SK-N-SH treated with all-trans-retinoic acid at 6 μM for 48 hours (cell line): Measurements from ENCODE around the gene MIGA1.

Source experiments
- ATAC-seq: fragments of 200-7000 bp; cut with Tn5 transposase; 3 replicates; pipeline ENCODE4 v1.9.1; 2020; ENCODE audit warnings: mild to moderate bottlenecking, moderate library complexity
- ARNTL ChIP-seq: fragments of 450-650 bp; formaldehyde crosslinking; IDR thresholded peaks from 2 replicates; pipeline ENCODE4 v1.5.0; 2020; ENCODE audit warnings: low read depth, mild to moderate bottlenecking, moderate library complexity, borderline replicate concordance
- BACH2 ChIP-seq: fragments of 250-450 bp; sonication (Bioruptor Pico); IDR thresholded peaks from 2 replicates; pipeline ENCODE4 v1.9.0; 2021; ENCODE audit warnings: mild to moderate bottlenecking, borderline replicate concordance
- CREB5 ChIP-seq: fragments of 250-450 bp; sonication (Bioruptor Pico); IDR thresholded peaks from 2 replicates; pipeline ENCODE4 v1.5.1; 2020; ENCODE audit warnings: low read depth, mild to moderate bottlenecking, moderate library complexity
- CSDC2 ChIP-seq: fragments of 250-450 bp; sonication (Bioruptor Pico); IDR thresholded peaks from 2 replicates; pipeline ENCODE4 v1.5.0; 2020; ENCODE audit warnings: mild to moderate bottlenecking, moderate library complexity
- GLIS3 ChIP-seq: fragments of 250-450 bp; sonication (Bioruptor Pico); IDR thresholded peaks from 2 replicates; pipeline ENCODE4 v1.5.0; 2020; ENCODE audit warnings: mild to moderate bottlenecking, moderate library complexity
- ISL1 ChIP-seq: fragments of 250-450 bp; sonication (Bioruptor Pico); IDR thresholded peaks from 2 replicates; pipeline ENCODE4 v2.1.2; 2022; ENCODE audit warnings: mild to moderate bottlenecking, moderate library complexity
- OSR1 ChIP-seq: fragments of 250-450 bp; sonication (Bioruptor Pico); IDR thresholded peaks from 2 replicates; pipeline ENCODE4 v1.8.0; 2022; ENCODE audit warnings: moderate library complexity, mild to moderate bottlenecking, inconsistent platforms
- PATZ1 ChIP-seq: fragments of 250-450 bp; sonication (Bioruptor Pico); IDR thresholded peaks from 2 replicates; pipeline ENCODE4 v1.8.0; 2020; ENCODE audit warnings: mild to moderate bottlenecking, moderate library complexity, borderline replicate concordance
- POU6F1 ChIP-seq: fragments of 250-450 bp; sonication (Bioruptor Pico); IDR thresholded peaks from 2 replicates; pipeline ENCODE4 v1.8.0; 2021; ENCODE audit warnings: low read depth, mild to moderate bottlenecking, moderate library complexity, borderline replicate concordance
- RARB ChIP-seq: fragments of 250-450 bp; sonication (Bioruptor Pico); IDR thresholded peaks from 2 replicates; pipeline ENCODE4 v1.8.0; 2021; ENCODE audit warnings: mild to moderate bottlenecking, moderate library complexity
- SNAI2 ChIP-seq: fragments of 250-450 bp; sonication (Bioruptor Pico); IDR thresholded peaks from 2 replicates; pipeline ENCODE4 v1.5.0; 2020; ENCODE audit warnings: mild to moderate bottlenecking, moderate library complexity
- TCF4 ChIP-seq: fragments of 250-450 bp; sonication (Bioruptor Pico); IDR thresholded peaks from 2 replicates; pipeline ENCODE4 v1.8.0; 2021; ENCODE audit warnings: mild to moderate bottlenecking, moderate library complexity, borderline replicate concordance
- TOX ChIP-seq: fragments of 250-450 bp; sonication (Bioruptor Pico); IDR thresholded peaks from 2 replicates; pipeline ENCODE4 v1.8.0; 2021; ENCODE audit warnings: mild to moderate bottlenecking, moderate library complexity, borderline replicate concordance
- TSHZ2 ChIP-seq: fragments of 250-450 bp; sonication (Bioruptor Pico); IDR thresholded peaks from 2 replicates; pipeline ENCODE4 v1.5.0; 2020; ENCODE audit warnings: mild to moderate bottlenecking, moderate library complexity
- ZC3H10 ChIP-seq: fragments of 250-450 bp; sonication (Bioruptor Pico); IDR thresholded peaks from 2 replicates; pipeline ENCODE4 v1.5.1; 2021; ENCODE audit warnings: mild to moderate bottlenecking, moderate library complexity
- ZFP3 ChIP-seq: fragments of 250-450 bp; sonication (Bioruptor Pico); IDR thresholded peaks from 2 replicates; pipeline ENCODE4 v1.5.0; 2020; ENCODE audit warnings: mild to moderate bottlenecking, moderate library complexity
- ZFP30 ChIP-seq: fragments of 450-650 bp; formaldehyde crosslinking; IDR thresholded peaks from 2 replicates; pipeline ENCODE4 v1.5.0; 2022; ENCODE audit warnings: mild to moderate bottlenecking, moderate library complexity
- ZNF565 ChIP-seq: fragments of 450-650 bp; formaldehyde crosslinking; conservative IDR thresholded peaks from 2 replicates; pipeline ENCODE4 v1.5.0; 2020; ENCODE audit warnings: low read depth, mild to moderate bottlenecking, moderate library complexity
- ZNF70 ChIP-seq: fragments of 450-650 bp; formaldehyde crosslinking; IDR thresholded peaks from 2 replicates; pipeline ENCODE4 v1.5.0; 2020; ENCODE audit warnings: mild to moderate bottlenecking, moderate library complexity
- ZNF8 ChIP-seq: fragments of 450-650 bp; formaldehyde crosslinking; IDR thresholded peaks from 2 replicates; pipeline ENCODE4 v1.5.0; 2020; ENCODE audit warnings: mild to moderate bottlenecking, moderate library complexity

Gene MIGA1

GRCh38 chr1:77756052-77756754 is 23.2 kb upstream of the MIGA1 start:
- TF ChIP-seq PATZ1 (CRISPR knock-in tag) = no peak
- ATAC-seq = no peak

- no peak for ATAC-seq
- no peak for TF ChIP-seq GLIS3 (CRISPR knock-in tag)
- TF ChIP-seq ZNF8 = no peak
- no peak for TF ChIP-seq ZFP30 (CRISPR knock-in tag)
- TF ChIP-seq BACH2 = no peak
- no peak for TF ChIP-seq PATZ1 (CRISPR knock-in tag)
- no peak for TF ChIP-seq ISL1
- TF ChIP-seq ZFP3 = no peak
- TF ChIP-seq TOX (CRISPR knock-in tag) = no peak
- no peak for TF ChIP-seq CREB5 (CRISPR knock-in tag)
Measured at GRCh38 chr1:77757066-77757584, 22.3 kb upstream of the MIGA1 start.

GRCh38 chr1:77757603-77758002 is 21.8 kb upstream of the MIGA1 start:
- ATAC-seq = no peak
- no peak for TF ChIP-seq CSDC2 (CRISPR knock-in tag)
- TF ChIP-seq TOX (CRISPR knock-in tag) = no peak
- TF ChIP-seq SNAI2 (CRISPR knock-in tag) = no peak
- no peak for TF ChIP-seq TSHZ2 (CRISPR knock-in tag)
- TF ChIP-seq TCF4 = no peak
- no peak for TF ChIP-seq ARNTL (CRISPR knock-in tag)
- no peak for TF ChIP-seq ZC3H10
- no peak for TF ChIP-seq ZFP3
- no peak for TF ChIP-seq GLIS3 (CRISPR knock-in tag)
- no peak for TF ChIP-seq BACH2
- TF ChIP-seq CREB5 (CRISPR knock-in tag) = no peak
- TF ChIP-seq, all 23 proteins: peak for 0

GRCh38 chr1:77759071-77760028 is 20.1 kb upstream of the MIGA1 start, which contains the start of gene USP33:
Gene USP33, minus strand, starts transcription at chr1:77759852. Its CDS starts 18,155 bp downstream, at chr1:77741697.
- TF ChIP-seq ZNF70 (CRISPR knock-in tag) (no peak), ZC3H10 (no peak), OSR1 (CRISPR knock-in tag) (no peak), TOX (CRISPR knock-in tag) (no peak), ISL1 (no peak), ZFP3 (no peak), ZNF565 (CRISPR knock-in tag) (no peak), SNAI2 (CRISPR knock-in tag) (no peak), POU6F1 (CRISPR knock-in tag) (no peak), CREB5 (CRISPR knock-in tag) (no peak), CSDC2 (CRISPR knock-in tag) (no peak), ZNF8 (no peak), ARNTL (CRISPR knock-in tag) (no peak), GLIS3 (CRISPR knock-in tag) (no peak), TCF4 (no peak), RARB (CRISPR knock-in tag) (no peak), BACH2 (no peak)
- TF ChIP-seq, all 23 proteins: peak for 0
- ATAC-seq = peak; percentile 98
